ENCODE results near the gene TPBGL. TPM values are rescaled to one million over a fixed set of nuclear protein-coding genes. Genes with fewer than 3 reads are reported as not detected.

TPBGL gene
- total RNA-seq, 1 donor from 2014 or later, result 0.07 TPM

- TF ChIP-seq, protein P1, sequence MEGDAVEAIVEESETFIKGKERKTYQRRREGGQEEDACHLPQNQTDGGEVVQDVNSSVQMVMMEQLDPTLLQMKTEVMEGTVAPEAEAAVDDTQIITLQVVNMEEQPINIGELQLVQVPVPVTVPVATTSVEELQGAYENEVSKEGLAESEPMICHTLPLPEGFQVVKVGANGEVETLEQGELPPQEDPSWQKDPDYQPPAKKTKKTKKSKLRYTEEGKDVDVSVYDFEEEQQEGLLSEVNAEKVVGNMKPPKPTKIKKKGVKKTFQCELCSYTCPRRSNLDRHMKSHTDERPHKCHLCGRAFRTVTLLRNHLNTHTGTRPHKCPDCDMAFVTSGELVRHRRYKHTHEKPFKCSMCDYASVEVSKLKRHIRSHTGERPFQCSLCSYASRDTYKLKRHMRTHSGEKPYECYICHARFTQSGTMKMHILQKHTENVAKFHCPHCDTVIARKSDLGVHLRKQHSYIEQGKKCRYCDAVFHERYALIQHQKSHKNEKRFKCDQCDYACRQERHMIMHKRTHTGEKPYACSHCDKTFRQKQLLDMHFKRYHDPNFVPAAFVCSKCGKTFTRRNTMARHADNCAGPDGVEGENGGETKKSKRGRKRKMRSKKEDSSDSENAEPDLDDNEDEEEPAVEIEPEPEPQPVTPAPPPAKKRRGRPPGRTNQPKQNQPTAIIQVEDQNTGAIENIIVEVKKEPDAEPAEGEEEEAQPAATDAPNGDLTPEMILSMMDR (IDR thresholded peaks at IDR 0.05; ENCODE audit: unreplicated experiment), result peak; percentile 8
- H3K27me3 Mint-ChIP-seq (ENCODE audit: low read depth), result peaks cover 44% of the 10 kb centered on the region
- H3K27ac Mint-ChIP-seq, result no peak overlapping the region
- H3K4me3 Mint-ChIP-seq, result no peak overlapping the region
- no peaks in the 10 kb centered on the region for H3K36me3 Mint-ChIP-seq
- peaks cover 12% of the 10 kb centered on the region for H3K9me3 Mint-ChIP-seq
- no peak for DNase-seq (ENCODE audit: low spot score in 2 of 2, unreplicated experiment in 2 of 2)
- no peaks in the 10 kb centered on the region for H3K4me1 Mint-ChIP-seq
Measured at GRCh38 chr11:75248924-75249256, 8.3 kb downstream of the TPBGL start.

DNA sequence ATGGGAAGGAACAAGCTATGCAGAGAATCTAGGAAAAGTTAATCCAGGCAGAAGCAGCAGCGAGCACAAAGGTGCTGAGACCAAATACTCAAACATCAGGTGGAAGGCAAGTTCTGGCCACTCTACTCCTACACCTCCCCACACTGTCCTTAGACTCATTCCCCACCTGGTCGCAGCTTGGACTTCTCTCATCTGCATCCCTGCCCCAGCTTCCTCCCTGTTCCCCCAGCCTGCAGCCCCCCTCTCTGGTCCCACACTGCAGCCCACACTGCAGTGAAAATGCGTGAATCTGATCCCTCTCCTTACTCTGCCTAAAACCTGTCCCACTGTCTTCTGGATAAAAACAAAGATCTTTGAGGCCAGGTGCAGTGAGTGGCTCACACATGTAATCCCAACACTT, 9.1 kb downstream of the TPBGL start:
- TF ChIP-seq, protein P1 (IDR thresholded peaks at IDR 0.05; ENCODE audit: unreplicated experiment), result no peak
- H3K4me1 Mint-ChIP-seq, result no peaks in the 10 kb centered on the region
- DNase-seq (ENCODE audit: low spot score in 2 of 2, unreplicated experiment in 2 of 2), result peak in 1 of 2 experiments; percentile 10
- no peak overlapping the region for H3K4me3 Mint-ChIP-seq
- H3K9me3 Mint-ChIP-seq, result peaks cover 16% of the 10 kb centered on the region
- H3K27ac Mint-ChIP-seq, result no peak overlapping the region
- H3K36me3 Mint-ChIP-seq, result no peaks in the 10 kb centered on the region
- H3K27me3 Mint-ChIP-seq (ENCODE audit: low read depth), result peaks cover 36% of the 10 kb centered on the region

- TF ChIP-seq, protein P1 (IDR thresholded peaks at IDR 0.05; ENCODE audit: unreplicated experiment), result no peak
- Mint-ChIP-seq H3K4me3 (no peak overlapping the region), H3K9me3 (peaks cover 18% of the 10 kb centered on the region), H3K27me3 (ENCODE audit: low read depth) (peaks cover 29% of the 10 kb centered on the region), H3K27ac (no peak overlapping the region), H3K36me3 (no peaks in the 10 kb centered on the region), H3K4me1 (no peaks in the 10 kb centered on the region)
- DNase-seq (ENCODE audit: low spot score in 2 of 2, unreplicated experiment in 2 of 2), result no peak
Measured at GRCh38 chr11:75254326-75254725, 13.8 kb downstream of the TPBGL start.

DNA sequence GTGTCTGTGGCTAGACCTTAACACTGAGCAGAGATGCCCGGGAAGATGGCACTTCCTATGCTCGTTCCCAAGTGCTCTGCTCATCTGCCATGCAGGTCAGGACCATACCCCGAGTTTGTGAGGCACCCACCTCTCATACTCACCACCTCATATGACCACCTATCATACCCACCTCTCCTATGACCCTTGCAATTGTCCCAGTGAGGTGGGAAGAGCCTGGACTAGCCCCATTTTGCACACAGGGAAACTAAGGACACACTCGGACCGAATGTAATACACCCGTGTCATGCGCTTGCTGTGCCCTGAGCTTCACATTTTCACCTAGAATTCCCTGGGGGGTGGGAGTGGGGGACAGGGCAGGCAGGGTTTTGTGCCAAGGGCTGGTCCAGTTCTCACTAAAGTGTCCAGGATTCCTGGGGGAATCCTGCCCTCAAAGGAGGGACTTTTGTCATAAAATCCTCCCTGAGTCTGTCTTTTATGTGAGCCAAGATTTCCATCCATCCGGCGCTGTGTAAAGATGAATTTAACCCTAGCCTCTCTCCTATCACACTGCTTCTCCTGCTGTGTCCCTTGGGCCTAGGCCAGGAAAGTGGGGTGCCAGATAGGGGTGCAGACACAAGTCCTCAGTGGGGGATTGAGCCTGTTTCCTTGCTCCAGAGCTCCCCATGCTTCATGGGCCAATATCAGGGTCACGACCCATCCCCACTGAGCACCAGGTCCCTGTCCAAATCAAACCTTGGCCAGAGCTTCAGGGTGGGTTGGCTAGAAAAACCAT, 20.0 kb downstream of the TPBGL start:
- no peak overlapping the region for H3K27ac Mint-ChIP-seq
- H3K4me3 Mint-ChIP-seq, result no peak overlapping the region
- TF ChIP-seq, protein P1 (IDR thresholded peaks at IDR 0.05; ENCODE audit: unreplicated experiment), result no peak
- H3K27me3 Mint-ChIP-seq (ENCODE audit: low read depth), result peaks cover 20% of the 10 kb centered on the region
- H3K9me3 Mint-ChIP-seq, result no peaks in the 10 kb centered on the region
- no peaks in the 10 kb centered on the region for H3K36me3 Mint-ChIP-seq
- DNase-seq (ENCODE audit: low spot score in 2 of 2, unreplicated experiment in 2 of 2), result peak in 1 of 2 experiments; percentile 9
- no peaks in the 10 kb centered on the region for H3K4me1 Mint-ChIP-seq

GRCh38 chr11:75261902-75262361, 21.4 kb downstream of the TPBGL start:
- H3K36me3 Mint-ChIP-seq, result no peaks in the 10 kb centered on the region
- H3K4me3 Mint-ChIP-seq, result no peak overlapping the region

More at GRCh38 chr11:75261902-75262361, 21.4 kb downstream of the TPBGL start:
- no peak for DNase-seq (ENCODE audit: low spot score in 2 of 2, unreplicated experiment in 2 of 2)
- Mint-ChIP-seq H3K4me1 (no peaks in the 10 kb centered on the region), H3K9me3 (no peaks in the 10 kb centered on the region), H3K27me3 (ENCODE audit: low read depth) (peaks cover 12% of the 10 kb centered on the region), H3K27ac (no peak overlapping the region)
- TF ChIP-seq, protein P1 (IDR thresholded peaks at IDR 0.05; ENCODE audit: unreplicated experiment), result no peak

All from mesothelial cell of epicardium (in vitro differentiated cells).